Keratinocyte (primary cell): ENCODE data around the gene TMEM131.

Experiments used
- EZH2 ChIP-seq: IDR thresholded peaks from one replicate; pipeline ENCODE4 v1.6.1; 2012; ENCODE audit warnings: inconsistent platforms, mild to moderate bottlenecking, low read length, moderate library complexity
- TF ChIP-seq, protein P1 (sequence below), 3 experiments: IDR thresholded peaks in 1 of 3; conservative IDR thresholded peaks in 1 of 3; optimal IDR thresholded peaks in 1 of 3; 2 replicates in 2 of 3; 3 replicates in 1 of 3; pipeline versions ENCODE3 to v1.5.1; 2011; ENCODE audit warnings: low read length in 3 of 3, mild to moderate bottlenecking in 3 of 3, moderate library complexity in 2 of 3, control low read depth in 1 of 3, inconsistent platforms in 1 of 3; ENCODE audit not compliant: insufficient read depth in 2 of 3; ENCODE audit errors: extremely low read depth in 1 of 3

DNA sequence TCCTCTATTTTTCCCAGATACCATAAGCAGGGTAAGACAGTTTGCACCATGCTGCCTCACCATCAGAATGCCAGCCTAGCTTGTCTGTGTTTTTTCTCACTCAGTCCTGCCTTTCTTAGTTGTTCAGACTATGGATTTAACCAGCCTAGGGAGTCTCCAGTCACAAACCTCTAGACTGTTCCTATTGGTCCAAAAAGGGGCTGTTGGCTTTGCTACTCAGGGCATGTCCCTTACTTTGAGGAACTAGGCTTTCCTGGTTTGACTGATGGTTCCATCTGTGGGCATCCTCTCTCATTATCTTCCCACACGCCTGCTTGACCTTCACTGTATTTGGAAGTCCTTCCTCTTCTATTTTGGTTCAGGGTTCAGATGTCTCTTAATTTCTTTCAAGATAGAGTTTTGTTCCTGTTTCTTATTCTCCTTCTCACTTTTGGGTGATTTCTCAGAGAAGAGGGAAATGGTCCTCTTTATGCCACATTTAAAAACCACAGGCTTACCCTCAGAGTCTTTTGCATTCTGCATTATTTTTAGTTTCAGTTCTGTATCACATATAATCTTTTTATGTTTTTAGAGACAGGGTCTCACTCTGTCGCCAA is 31.3 kb upstream of the TMEM131 start:
- TF ChIP-seq, protein P1, sequence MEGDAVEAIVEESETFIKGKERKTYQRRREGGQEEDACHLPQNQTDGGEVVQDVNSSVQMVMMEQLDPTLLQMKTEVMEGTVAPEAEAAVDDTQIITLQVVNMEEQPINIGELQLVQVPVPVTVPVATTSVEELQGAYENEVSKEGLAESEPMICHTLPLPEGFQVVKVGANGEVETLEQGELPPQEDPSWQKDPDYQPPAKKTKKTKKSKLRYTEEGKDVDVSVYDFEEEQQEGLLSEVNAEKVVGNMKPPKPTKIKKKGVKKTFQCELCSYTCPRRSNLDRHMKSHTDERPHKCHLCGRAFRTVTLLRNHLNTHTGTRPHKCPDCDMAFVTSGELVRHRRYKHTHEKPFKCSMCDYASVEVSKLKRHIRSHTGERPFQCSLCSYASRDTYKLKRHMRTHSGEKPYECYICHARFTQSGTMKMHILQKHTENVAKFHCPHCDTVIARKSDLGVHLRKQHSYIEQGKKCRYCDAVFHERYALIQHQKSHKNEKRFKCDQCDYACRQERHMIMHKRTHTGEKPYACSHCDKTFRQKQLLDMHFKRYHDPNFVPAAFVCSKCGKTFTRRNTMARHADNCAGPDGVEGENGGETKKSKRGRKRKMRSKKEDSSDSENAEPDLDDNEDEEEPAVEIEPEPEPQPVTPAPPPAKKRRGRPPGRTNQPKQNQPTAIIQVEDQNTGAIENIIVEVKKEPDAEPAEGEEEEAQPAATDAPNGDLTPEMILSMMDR (optimal IDR thresholded peaks at IDR 0.05 in 1 of 3, IDR thresholded peaks at IDR 0.05 in 1 of 3, conservative IDR thresholded peaks at IDR 0.05 in 1 of 3; ENCODE audit: extremely low read depth in 1 of 3, insufficient read depth in 2 of 3, low read length in 3 of 3): no peak
- TF ChIP-seq EZH2: no peak
